Measurements from ENCODE around the gene SLC7A11. TPM values are rescaled to one million over a fixed set of nuclear protein-coding genes. Genes with fewer than 3 reads are reported as not detected.
"Not testable (repeated sequence)": the region's sequence is repeated elsewhere in the genome, so short reads cannot be mapped to it uniquely, and the experiment has no call there.

SLC7A11 gene
- total RNA-seq, 1 donor from 2014 or later = 33.8 TPM

- TF ChIP-seq CTCF (IDR thresholded peaks at IDR 0.05; ENCODE audit: insufficient read depth, low read depth, low read length) = no peak
- no peak for TF ChIP-seq EZH2 (IDR thresholded peaks at IDR 0.05; ENCODE audit: insufficient read depth, low read length)
Observed at GRCh38 chr4:138238521-138239292, 3.4 kb downstream of the SLC7A11 start.

GRCh38 chr4:138237132-138237531 is 5.0 kb downstream of the SLC7A11 start:
- not testable (repeated sequence) for H3K4me3 ChIP-seq (ENCODE audit: insufficient read depth, low read depth, low read length); H3K36me3 ChIP-seq (ENCODE audit: insufficient read depth, low read length); FAIRE-seq; H3K27me3 ChIP-seq (ENCODE audit: insufficient read depth, low read length); H3K36me3 Mint-ChIP-seq (ENCODE audit: low read depth, unreplicated experiment); H3K9me3 ChIP-seq (ENCODE audit: insufficient read depth, low read depth, low read length); H3K4me2 ChIP-seq (ENCODE audit: low read length); H3K27ac ChIP-seq (ENCODE audit: low read depth, low read length); H3K9ac ChIP-seq (ENCODE audit: low read length); H4K20me1 ChIP-seq (ENCODE audit: insufficient read depth, low read length); H3K4me3 Mint-ChIP-seq (ENCODE audit: unreplicated experiment); H3K27me3 Mint-ChIP-seq (ENCODE audit: low read depth, unreplicated experiment); H3K4me1 Mint-ChIP-seq (ENCODE audit: low read depth, unreplicated experiment); H3K27ac Mint-ChIP-seq (ENCODE audit: unreplicated experiment); H2AFZ ChIP-seq (ENCODE audit: low read depth, low read length); H3K9me3 Mint-ChIP-seq (ENCODE audit: unreplicated experiment); DNase-seq (ENCODE audit: low read depth)
- Histone ChIP-seq H3K79me2 (ENCODE audit: insufficient read depth, low read length) (peaks cover 44% of the 10 kb centered on the region), H3K4me1 (ENCODE audit: insufficient read depth, low read length) (peaks cover 18% of the 10 kb centered on the region)

More at GRCh38 chr4:138238521-138239292, 3.4 kb downstream of the SLC7A11 start:
- H2AFZ ChIP-seq (ENCODE audit: low read depth, low read length) = no peak overlapping the region
- peak overlapping the region; percentile 75 for H3K4me3 Mint-ChIP-seq (ENCODE audit: unreplicated experiment)
- peak overlapping the region; percentile 34 for H3K4me3 ChIP-seq (ENCODE audit: insufficient read depth, low read depth, low read length)
- no peaks in the 10 kb centered on the region for H3K27me3 Mint-ChIP-seq (ENCODE audit: low read depth, unreplicated experiment)
- no peaks in the 10 kb centered on the region for H3K27me3 ChIP-seq (ENCODE audit: insufficient read depth, low read length)
- H3K36me3 Mint-ChIP-seq (ENCODE audit: low read depth, unreplicated experiment) = peaks cover 3% of the 10 kb centered on the region
- peaks cover 7% of the 10 kb centered on the region for H3K4me1 Mint-ChIP-seq (ENCODE audit: low read depth, unreplicated experiment)
- H3K9me3 ChIP-seq (ENCODE audit: insufficient read depth, low read depth, low read length) = no peaks in the 10 kb centered on the region
- peaks cover 26% of the 10 kb centered on the region for H3K4me1 ChIP-seq (ENCODE audit: insufficient read depth, low read length)
- H3K27ac Mint-ChIP-seq (ENCODE audit: unreplicated experiment) = no peak overlapping the region
- no peaks in the 10 kb centered on the region for H4K20me1 ChIP-seq (ENCODE audit: insufficient read depth, low read length)
- H3K4me2 ChIP-seq (ENCODE audit: low read length) = peak overlapping the region; percentile 85
- H3K9ac ChIP-seq (ENCODE audit: low read length) = no peak overlapping the region
- H3K27ac ChIP-seq (ENCODE audit: low read depth, low read length) = peak overlapping the region; percentile 1
- no peaks in the 10 kb centered on the region for H3K9me3 Mint-ChIP-seq (ENCODE audit: unreplicated experiment)
- peaks cover 40% of the 10 kb centered on the region for H3K79me2 ChIP-seq (ENCODE audit: insufficient read depth, low read length)
- H3K36me3 ChIP-seq (ENCODE audit: insufficient read depth, low read length) = no peaks in the 10 kb centered on the region
- DNase-seq (ENCODE audit: low read depth) (no peak), FAIRE-seq (no peak)

GRCh38 chr4:138236037-138236436 is 6.1 kb downstream of the SLC7A11 start:
- Mint-ChIP-seq H3K4me1 (ENCODE audit: low read depth, unreplicated experiment) (peaks cover 5% of the 10 kb centered on the region), H3K27me3 (ENCODE audit: low read depth, unreplicated experiment) (no peaks in the 10 kb centered on the region), H3K4me3 (ENCODE audit: unreplicated experiment) (peak overlapping the region; percentile 13), H3K27ac (ENCODE audit: unreplicated experiment) (peak overlapping the region; percentile 63), H3K36me3 (ENCODE audit: low read depth, unreplicated experiment) (peaks cover 8% of the 10 kb centered on the region), H3K9me3 (ENCODE audit: unreplicated experiment) (no peaks in the 10 kb centered on the region)
- Histone ChIP-seq H3K4me1 (ENCODE audit: insufficient read depth, low read length) (peaks cover 18% of the 10 kb centered on the region), H3K79me2 (ENCODE audit: insufficient read depth, low read length) (peaks cover 34% of the 10 kb centered on the region), H4K20me1 (ENCODE audit: insufficient read depth, low read length) (no peaks in the 10 kb centered on the region), H3K4me3 (ENCODE audit: insufficient read depth, low read depth, low read length) (no peak overlapping the region), H3K9me3 (ENCODE audit: insufficient read depth, low read depth, low read length) (no peaks in the 10 kb centered on the region), H3K27ac (ENCODE audit: low read depth, low read length) (peak overlapping the region; percentile 92), H2AFZ (ENCODE audit: low read depth, low read length) (no peak overlapping the region), H3K36me3 (ENCODE audit: insufficient read depth, low read length) (no peaks in the 10 kb centered on the region), H3K27me3 (ENCODE audit: insufficient read depth, low read length) (no peaks in the 10 kb centered on the region), H3K9ac (ENCODE audit: low read length) (peak overlapping the region; percentile 63), H3K4me2 (ENCODE audit: low read length) (peak overlapping the region; percentile 63)
- TF ChIP-seq CTCF (IDR thresholded peaks at IDR 0.05; ENCODE audit: insufficient read depth, low read depth, low read length) (no peak), EZH2 (IDR thresholded peaks at IDR 0.05; ENCODE audit: insufficient read depth, low read length) (no peak)
- FAIRE-seq = no peak
- DNase-seq (ENCODE audit: low read depth) = peak; percentile 47

Measured in astrocyte (in vitro differentiated cells and primary cell).